Measurements from ENCODE around the gene STAP2.
"Not testable (repeated sequence)": the region's sequence is repeated elsewhere in the genome, so short reads cannot be mapped to it uniquely, and the experiment has no call there.

Gene STAP2

GRCh38 chr19:4279267-4279529 lies 59.4 kb downstream of the STAP2 start:
- TF ChIP-seq CTCF (IDR thresholded peaks at IDR 0.05; ENCODE audit: extremely low read depth, insufficient read depth, missing control alignments): no peak
- in situ Hi-C loops (cut with MboI; ENCODE audit: low pct_unique_long_range_greater_than_20kb, low sequenced_read_pairs, unreplicated experiment): loop anchor here (10.0 kb wide), 2 partner anchors 76 to 246 kb away; no protein-coding TSS in a partner anchor
- no peak for DNase-seq (ENCODE audit: low spot score)

- TF ChIP-seq CTCF (IDR thresholded peaks at IDR 0.05; ENCODE audit: extremely low read depth, insufficient read depth, missing control alignments): no peak
- in situ Hi-C loops (cut with MboI; ENCODE audit: low pct_unique_long_range_greater_than_20kb, low sequenced_read_pairs, unreplicated experiment): loop anchor here (10.0 kb wide), 2 partner anchors 76 to 246 kb away; no protein-coding TSS in a partner anchor
- DNase-seq (ENCODE audit: low spot score): no peak
Measured at GRCh38 chr19:4278419-4279266, 60.0 kb downstream of the STAP2 start, which contains the start of gene SHD. SHD (plus strand) TSS chr19:4279266; CDS start chr19:4280064, 798 bp downstream.

- no peak for DNase-seq (ENCODE audit: low spot score)
- TF ChIP-seq CTCF (IDR thresholded peaks at IDR 0.05; ENCODE audit: extremely low read depth, insufficient read depth, missing control alignments): no peak
- in situ Hi-C loops (cut with MboI; ENCODE audit: low pct_unique_long_range_greater_than_20kb, low sequenced_read_pairs, unreplicated experiment): loop anchor here (10.0 kb wide), 2 partner anchors 77 to 247 kb away; no protein-coding TSS in a partner anchor
Measured at GRCh38 chr19:4278010-4278409, 60.6 kb downstream of the STAP2 start.

GRCh38 chr19:4277191-4277696 lies 61.4 kb downstream of the STAP2 start:
- DNase-seq (ENCODE audit: low spot score): no peak
- no peak for TF ChIP-seq CTCF (IDR thresholded peaks at IDR 0.05; ENCODE audit: extremely low read depth, insufficient read depth, missing control alignments)
- in situ Hi-C loops (cut with MboI; ENCODE audit: low pct_unique_long_range_greater_than_20kb, low sequenced_read_pairs, unreplicated experiment): loop anchor here (10.0 kb wide), 2 partner anchors 78 to 248 kb away; no protein-coding TSS in a partner anchor

- in situ Hi-C loops (cut with MboI; ENCODE audit: low pct_unique_long_range_greater_than_20kb, low sequenced_read_pairs, unreplicated experiment): loop anchor here (10.0 kb wide), 2 partner anchors 80 to 250 kb away; no protein-coding TSS in a partner anchor
- not testable (repeated sequence) for DNase-seq (ENCODE audit: low spot score)
Measured at GRCh38 chr19:4274321-4274686, 64.3 kb downstream of the STAP2 start.

Data from GM13977 (cell line).